HCT116 (cell line): ENCODE results near the gene PPY. TPM values are rescaled to one million over a fixed set of nuclear protein-coding genes. Genes with fewer than 3 reads are reported as not detected.

Experiments used
- ATAC-seq: fragments of 200-7000 bp; cut with Tn5 transposase; 2 replicates; pipeline ENCODE4 v1.9.1; 2020; ENCODE audit warnings: mild to moderate bottlenecking, moderate library complexity
- BruUV-seq: library from RNA; stranded (reverse); fragments of 400-500 nt; replicated peaks from 2 replicates; lab custom pipeline; 2021; lab: Mats Ljungman, UMichigan
- CTCF ChIA-PET: fragments of 300-600 bp; sonication (Branson Sonifier 250); formaldehyde crosslinking; loops from one replicate; lab custom pipeline; 2021; ENCODE audit warnings: antibody characterized with exemption; lab: Charles Lee
- POLR2A ChIA-PET: fragments of 300-600, 350-600 bp; sonication (Branson Sonifier 250); formaldehyde crosslinking; loops from one replicate; lab custom pipeline; 2021; ENCODE audit warnings: antibody characterized with exemption; lab: Charles Lee
- RAD21 ChIA-PET, 2 experiments: fragments of 300-600 bp; sonication (Branson Sonifier 250); formaldehyde crosslinking; loops; one replicate each; lab custom pipeline; 2023; ENCODE audit warnings: low total read pairs in 2 of 2; ENCODE audit not compliant: uncharacterized antibody in 2 of 2, unreplicated experiment in 2 of 2, low non-redundant PET in 1 of 2; lab: Charles Lee
- DNase-seq: peaks from one replicate; pipeline ENCODE4 v3.0.0-alpha.2; 2010; ENCODE audit warnings: low read depth, low spot score
- H2AFZ ChIP-seq: fragments of 200-600 bp; shearing (Covaris generic), sonication (generic); 2 replicates; pipeline ENCODE4 v1.6.1; 2017; ENCODE audit warnings: low read depth, mixed run types, mixed read lengths, antibody characterized with exemption, low read length; ENCODE audit not compliant: poor library complexity, severe bottlenecking
- H3K27ac ChIP-seq: 2 replicates; pipeline ENCODE4 v1.5.1; 2012; ENCODE audit warnings: low read depth, low read length
- H3K27me3 ChIP-seq: fragments of 200-600 bp; sonication (generic); 2 replicates; pipeline ENCODE4 v1.6.1; 2016; ENCODE audit warnings: mixed run types, low read length, mixed read lengths; ENCODE audit not compliant: insufficient read depth
- H3K36me3 ChIP-seq, 2 experiments: fragments of 200-500 bp in 1 of 2; fragments of 200-600 bp in 1 of 2; sonication (Bioruptor generic) in 1 of 2; sonication (generic) in 1 of 2; 2 replicates each; pipeline versions ENCODE4 v1.5.1 to v1.6.1; 2014 to 2016; ENCODE audit warnings: low read length in 2 of 2, inconsistent platforms in 1 of 2, mixed read lengths in 1 of 2, mixed run types in 1 of 2; ENCODE audit not compliant: insufficient read depth in 2 of 2, control insufficient read depth in 1 of 2
- H3K4me1 ChIP-seq, 2 experiments: fragments of 200-600 bp in 1 of 2; sonication (generic) in 1 of 2; 2 replicates each; pipeline versions ENCODE4 v1.5.1 to v1.6.1; 2012 to 2017; ENCODE audit warnings: low read length in 2 of 2, inconsistent platforms in 1 of 2, mild to moderate bottlenecking in 1 of 2, mixed read lengths in 1 of 2, mixed run types in 1 of 2, moderate library complexity in 1 of 2; ENCODE audit not compliant: insufficient read depth in 2 of 2, control insufficient read depth in 1 of 2
- H3K4me2 ChIP-seq: fragments of 200-600 bp; sonication (generic); 2 replicates; pipeline ENCODE4 v1.6.1; 2017; ENCODE audit warnings: mixed run types, low read length, mixed read lengths
- H3K4me3 ChIP-seq, 2 experiments: fragments of 200-600 bp in 1 of 2; sonication (generic) in 1 of 2; replicated peaks in 1 of 2; 2 replicates each; pipeline ENCODE4 v1.5.1; 2011 to 2016; ENCODE audit warnings: low read length in 2 of 2, control low read depth in 1 of 2, low read depth in 1 of 2, mild to moderate bottlenecking in 1 of 2, mixed read lengths in 1 of 2, mixed run types in 1 of 2
- H3K79me2 ChIP-seq: fragments of 200-600 bp; sonication (generic); 2 replicates; pipeline ENCODE4 v1.6.1; 2017; ENCODE audit warnings: mild to moderate bottlenecking, mixed run types, low read length, moderate library complexity, mixed read lengths; ENCODE audit not compliant: insufficient read depth
- H3K9ac ChIP-seq: fragments of 200-600 bp; sonication (generic); 2 replicates; pipeline ENCODE4 v1.6.1; 2016; ENCODE audit warnings: low read length, mixed read lengths
- H3K9me2 ChIP-seq: fragments of 200-600 bp; sonication (generic), shearing (Covaris generic); 2 replicates; pipeline ENCODE4 v1.6.1; 2017; ENCODE audit warnings: mixed run types, mild to moderate bottlenecking, moderate library complexity; ENCODE audit not compliant: insufficient read depth
- H3K9me3 ChIP-seq, 2 experiments: fragments of 200-500 bp in 1 of 2; fragments of 200-600 bp in 1 of 2; sonication (Bioruptor generic) in 1 of 2; sonication (generic) in 1 of 2; 2 replicates each; pipeline ENCODE4 v1.6.1; 2014 to 2017; ENCODE audit warnings: low read length in 2 of 2, mixed read lengths in 2 of 2, inconsistent platforms in 1 of 2, low read depth in 1 of 2, mild to moderate bottlenecking in 1 of 2, mixed run types in 1 of 2, moderate library complexity in 1 of 2; ENCODE audit not compliant: control insufficient read depth in 1 of 2, insufficient read depth in 1 of 2
- H4K20me1 ChIP-seq: fragments of 200-600 bp; sonication (generic), shearing (Covaris generic); 2 replicates; pipeline ENCODE4 v1.6.1; 2017; ENCODE audit warnings: mixed run types, mild to moderate bottlenecking, moderate library complexity; ENCODE audit not compliant: insufficient read depth
- CBX3 ChIP-seq: IDR thresholded peaks from 2 replicates; pipeline ENCODE4 v1.6.1; 2012; ENCODE audit warnings: low read depth
- CEBPB ChIP-seq: IDR thresholded peaks from 2 replicates; pipeline ENCODE4 v1.6.1; 2012; ENCODE audit warnings: low read depth
- CTCF ChIP-seq, 3 experiments: fragments of 200-600 bp in 1 of 3; sonication (generic) in 1 of 3; IDR thresholded peaks in 2 of 3; conservative IDR thresholded peaks in 1 of 3; 2 replicates each; pipeline ENCODE4 v1.5.1; 2012 to 2017; ENCODE audit warnings: low read depth in 2 of 3, low read length in 2 of 3, antibody characterized with exemption in 1 of 3, borderline replicate concordance in 1 of 3, control low read depth in 1 of 3, mild to moderate bottlenecking in 1 of 3, mixed read lengths in 1 of 3, mixed run types in 1 of 3, moderate library complexity in 1 of 3; ENCODE audit not compliant: insufficient read depth in 1 of 3
- ELF1 ChIP-seq: IDR thresholded peaks from 2 replicates; pipeline ENCODE4 v1.6.1; 2012; ENCODE audit warnings: low read depth, borderline replicate concordance
- EZH2 ChIP-seq: fragments of 200-600 bp; sonication (generic); IDR thresholded peaks from 2 replicates; pipeline ENCODE4 v1.6.1; 2017; ENCODE audit warnings: antibody characterized with exemption, mixed run types
- FOSL1 ChIP-seq: IDR thresholded peaks from 2 replicates; pipeline ENCODE4 v1.6.1; 2012; ENCODE audit warnings: low read depth
- JUND ChIP-seq: IDR thresholded peaks from 2 replicates; pipeline ENCODE4 v1.6.1; 2012
- POLR2A ChIP-seq: IDR thresholded peaks from 2 replicates; pipeline ENCODE4 v1.7.0; 2011; ENCODE audit warnings: borderline replicate concordance; ENCODE audit not compliant: insufficient read depth, insufficient read length; ENCODE audit errors: extremely low read depth
- POLR2AphosphoS5 ChIP-seq: IDR thresholded peaks from 2 replicates; pipeline ENCODE4 v1.6.1; 2011; ENCODE audit warnings: mild to moderate bottlenecking, low read depth, low read length, moderate library complexity
- RAD21 ChIP-seq: IDR thresholded peaks from 2 replicates; pipeline ENCODE4 v1.6.1; 2012; ENCODE audit warnings: low read depth, mild to moderate bottlenecking
- SP1 ChIP-seq: IDR thresholded peaks from 2 replicates; pipeline ENCODE4 v1.6.1; 2012; ENCODE audit warnings: low read depth
- SRF ChIP-seq: IDR thresholded peaks from 2 replicates; pipeline ENCODE4 v1.6.1; 2012; ENCODE audit warnings: low read depth
- TCF7L2 ChIP-seq: IDR thresholded peaks from 2 replicates; pipeline ENCODE4 v1.7.0; 2011; ENCODE audit warnings: borderline replicate concordance, inconsistent platforms; ENCODE audit not compliant: insufficient read depth, insufficient read length; ENCODE audit errors: extremely low read depth
- YY1 ChIP-seq: IDR thresholded peaks from 2 replicates; pipeline ENCODE4 v1.6.1; 2011; ENCODE audit warnings: low read length, low read depth, moderate library complexity, mild to moderate bottlenecking; ENCODE audit not compliant: insufficient replicate concordance; ENCODE audit errors: extremely low read depth
- ZFX ChIP-seq: fragments of 450-650 bp; IDR thresholded peaks from 2 replicates; pipeline ENCODE4 v1.6.1; 2017
- ZNF274 ChIP-seq: fragments of 200-500 bp; sonication (Bioruptor generic); IDR thresholded peaks from 2 replicates; pipeline ENCODE4 v1.6.1; 2014; ENCODE audit warnings: mild to moderate bottlenecking, low read depth, low read length, inconsistent platforms
- intact Hi-C: fragments of 100-400 bp; cut with micrococcal nuclease; formaldehyde crosslinking; loops from 2 replicates; pipeline ENCODE4 v1.10.0; 2022
- total RNA-seq: library from RNA; stranded (reverse); gene quantifications from one replicate; pipeline ENCODE4 v1.2.1, GENCODE V29; 2021; ENCODE audit not compliant: unreplicated experiment
- TF ChIP-seq, protein P1 (sequence below): IDR thresholded peaks from 2 replicates; pipeline ENCODE4 v1.6.1; 2012; ENCODE audit warnings: low read depth
- TF ChIP-seq, protein P2 (sequence below): IDR thresholded peaks from 2 replicates; pipeline ENCODE4 v1.6.1; 2012

Gene PPY
- total RNA-seq, 1 experiment from 2014 or later = not detected

DNA sequence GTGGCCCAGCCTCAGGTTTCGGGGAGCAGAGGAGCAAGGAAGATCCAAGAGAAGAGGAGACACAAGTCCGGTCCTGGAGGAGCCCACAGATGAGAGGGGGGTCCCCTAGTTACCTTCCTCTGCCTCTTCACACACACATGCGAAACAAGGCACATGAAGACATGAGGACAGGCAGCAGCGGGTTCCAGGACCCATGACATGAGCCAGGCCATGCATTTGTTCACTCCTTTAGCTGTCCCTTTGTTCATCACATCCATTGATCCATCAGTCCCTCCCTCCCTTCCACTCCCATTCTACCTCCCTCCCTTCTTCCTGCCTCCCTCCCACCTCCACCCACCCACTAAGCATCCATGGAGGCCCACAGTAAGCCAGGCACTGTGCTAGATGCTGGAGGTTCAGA is 9.4 kb downstream of the PPY start:
- CTCF ChIA-PET = interaction anchor here (1.7 kb wide), 1 partner anchor 11 kb away, joined by 5 read pairs; no protein-coding TSS in a partner anchor
- no peak overlapping the region for H3K4me2 ChIP-seq
- H3K4me1 ChIP-seq = peaks cover 0 to 3% of the 10 kb centered on the region in 2 experiments; a peak in 2 of 4 replicates
- no peaks in the 10 kb centered on the region for H3K79me2 ChIP-seq
- intact Hi-C loops = no loop called here
- H4K20me1 ChIP-seq = no peaks in the 10 kb centered on the region
- no peak for TF ChIP-seq SRF
- no peak for TF ChIP-seq POLR2A
- TF ChIP-seq ELF1 = no peak
- TF ChIP-seq JUND = no peak
- TF ChIP-seq ZNF274 = no peak
- no peak for TF ChIP-seq SP1
- no peak for TF ChIP-seq FOSL1
- no peak for TF ChIP-seq ZFX
- TF ChIP-seq CBX3 = no peak
- no peak for TF ChIP-seq TCF7L2
- TF ChIP-seq CTCF (IDR thresholded peaks at IDR 0.05 in 2 of 3, conservative IDR thresholded peaks at IDR 0.05 in 1 of 3; ENCODE audit: borderline replicate concordance in 1 of 3, insufficient read depth in 1 of 3, low read depth in 2 of 3, low read length in 2 of 3) = no peak
- TF ChIP-seq EZH2 = no peak
- TF ChIP-seq POLR2AphosphoS5 = no peak
- no peak for TF ChIP-seq YY1
- TF ChIP-seq, protein P1, sequence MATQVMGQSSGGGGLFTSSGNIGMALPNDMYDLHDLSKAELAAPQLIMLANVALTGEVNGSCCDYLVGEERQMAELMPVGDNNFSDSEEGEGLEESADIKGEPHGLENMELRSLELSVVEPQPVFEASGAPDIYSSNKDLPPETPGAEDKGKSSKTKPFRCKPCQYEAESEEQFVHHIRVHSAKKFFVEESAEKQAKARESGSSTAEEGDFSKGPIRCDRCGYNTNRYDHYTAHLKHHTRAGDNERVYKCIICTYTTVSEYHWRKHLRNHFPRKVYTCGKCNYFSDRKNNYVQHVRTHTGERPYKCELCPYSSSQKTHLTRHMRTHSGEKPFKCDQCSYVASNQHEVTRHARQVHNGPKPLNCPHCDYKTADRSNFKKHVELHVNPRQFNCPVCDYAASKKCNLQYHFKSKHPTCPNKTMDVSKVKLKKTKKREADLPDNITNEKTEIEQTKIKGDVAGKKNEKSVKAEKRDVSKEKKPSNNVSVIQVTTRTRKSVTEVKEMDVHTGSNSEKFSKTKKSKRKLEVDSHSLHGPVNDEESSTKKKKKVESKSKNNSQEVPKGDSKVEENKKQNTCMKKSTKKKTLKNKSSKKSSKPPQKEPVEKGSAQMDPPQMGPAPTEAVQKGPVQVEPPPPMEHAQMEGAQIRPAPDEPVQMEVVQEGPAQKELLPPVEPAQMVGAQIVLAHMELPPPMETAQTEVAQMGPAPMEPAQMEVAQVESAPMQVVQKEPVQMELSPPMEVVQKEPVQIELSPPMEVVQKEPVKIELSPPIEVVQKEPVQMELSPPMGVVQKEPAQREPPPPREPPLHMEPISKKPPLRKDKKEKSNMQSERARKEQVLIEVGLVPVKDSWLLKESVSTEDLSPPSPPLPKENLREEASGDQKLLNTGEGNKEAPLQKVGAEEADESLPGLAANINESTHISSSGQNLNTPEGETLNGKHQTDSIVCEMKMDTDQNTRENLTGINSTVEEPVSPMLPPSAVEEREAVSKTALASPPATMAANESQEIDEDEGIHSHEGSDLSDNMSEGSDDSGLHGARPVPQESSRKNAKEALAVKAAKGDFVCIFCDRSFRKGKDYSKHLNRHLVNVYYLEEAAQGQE = no peak
- TF ChIP-seq, protein P2, sequence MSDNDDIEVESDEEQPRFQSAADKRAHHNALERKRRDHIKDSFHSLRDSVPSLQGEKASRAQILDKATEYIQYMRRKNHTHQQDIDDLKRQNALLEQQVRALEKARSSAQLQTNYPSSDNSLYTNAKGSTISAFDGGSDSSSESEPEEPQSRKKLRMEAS = no peak
- TF ChIP-seq RAD21 = no peak
- no peak for TF ChIP-seq CEBPB
- RAD21 ChIA-PET = no interaction called here
- H3K9me3 ChIP-seq = no peaks in the 10 kb centered on the region
- H3K9ac ChIP-seq = no peak overlapping the region
- no peak for DNase-seq
- POLR2A ChIA-PET = no interaction called here
- ATAC-seq = no peak
- H3K9me2 ChIP-seq = no peaks in the 10 kb centered on the region
- H3K27me3 ChIP-seq = no peaks in the 10 kb centered on the region
- no peak overlapping the region for H3K4me3 ChIP-seq
- H3K27ac ChIP-seq = no peak overlapping the region
- no peak overlapping the region for H2AFZ ChIP-seq
- H3K36me3 ChIP-seq = no peaks in the 10 kb centered on the region
- no TSS peak for BruUV-seq
